HPDE6-E6E7 (cell line): ENCODE results near the gene SGMS1.
"Not testable (repeated sequence)": the region's sequence is repeated elsewhere in the genome, so short reads cannot be mapped to it uniquely, and the experiment has no call there.

Source experiments
- DNase-seq: peaks from one replicate; pipeline ENCODE4 v3.0.0; 2011; ENCODE audit warnings: missing footprints; ENCODE audit errors: extremely low spot score

The SGMS1 gene

GRCh38 chr10:50538555-50539398 is 85.0 kb downstream of the SGMS1 start:
- DNase-seq, result no peak

GRCh38 chr10:50536617-50537240 is 87.0 kb downstream of the SGMS1 start:
- DNase-seq, result no peak

- not testable (repeated sequence) for DNase-seq
Measured at GRCh38 chr10:50534748-50535376, 88.9 kb downstream of the SGMS1 start.

GRCh38 chr10:50533296-50533695 is 90.5 kb downstream of the SGMS1 start:
- no peak for DNase-seq

GRCh38 chr10:50531388-50532077 is 92.2 kb downstream of the SGMS1 start:
- DNase-seq, result no peak

GRCh38 chr10:50529660-50530059 is 94.1 kb downstream of the SGMS1 start:
- DNase-seq, result no peak

- no peak for DNase-seq
Measured at GRCh38 chr10:50528206-50528605, 95.5 kb downstream of the SGMS1 start.

- DNase-seq, result no peak
Measured at GRCh38 chr10:50527442-50528043, 96.2 kb downstream of the SGMS1 start.

- DNase-seq, result no peak
Measured at GRCh38 chr10:50526185-50526584, 97.6 kb downstream of the SGMS1 start.

- no peak for DNase-seq
Measured at GRCh38 chr10:50523357-50523756, 100.4 kb downstream of the SGMS1 start.

GRCh38 chr10:50522908-50523307 is 100.8 kb downstream of the SGMS1 start:
- DNase-seq, result no peak

GRCh38 chr10:50520115-50520514 is 103.6 kb downstream of the SGMS1 start:
- no peak for DNase-seq

- DNase-seq, result no peak
Measured at GRCh38 chr10:50517626-50518025, 106.1 kb downstream of the SGMS1 start.

GRCh38 chr10:50516171-50516570 is 107.6 kb downstream of the SGMS1 start:
- DNase-seq, result no peak

GRCh38 chr10:50515420-50515819 is 108.3 kb downstream of the SGMS1 start:
- no peak for DNase-seq

- DNase-seq, result no peak
Measured at GRCh38 chr10:50514995-50515394, 108.8 kb downstream of the SGMS1 start.

- DNase-seq, result no peak
Measured at GRCh38 chr10:50513956-50514355, 109.8 kb downstream of the SGMS1 start.

GRCh38 chr10:50512743-50513416 is 110.9 kb downstream of the SGMS1 start:
- DNase-seq, result no peak

GRCh38 chr10:50512214-50512595 is 111.6 kb downstream of the SGMS1 start:
- no peak for DNase-seq

- no peak for DNase-seq
Measured at GRCh38 chr10:50511492-50512213, 112.1 kb downstream of the SGMS1 start.
